IMR-90 (cell line): Measurements from ENCODE around the gene CTNNA2. TPM values are rescaled to one million over a fixed set of nuclear protein-coding genes. Genes with fewer than 3 reads are reported as not detected.

Source experiments
- ATAC-seq: fragments of 200-7000 bp; cut with Tn5 transposase; 2 replicates; pipeline ENCODE4 v1.9.1; 2020; ENCODE audit warnings: low read depth, mild to moderate bottlenecking, moderate library complexity
- BruUV-seq: library from RNA; stranded (reverse); fragments of 400-500 nt; replicated peaks from 2 replicates; lab custom pipeline; 2021; lab: Mats Ljungman, UMichigan
- CTCF ChIA-PET: fragments of 300-600 bp; formaldehyde crosslinking; extraction: SDS; loops from one replicate; lab custom pipeline; 2021; ENCODE audit warnings: antibody characterized with exemption; lab: Yijun Ruan, JAX
- POLR2A ChIA-PET: fragments of 300-600 bp; sonication (Branson Sonifier 250); formaldehyde crosslinking; loops from one replicate; lab custom pipeline; 2022; ENCODE audit warnings: antibody characterized with exemption; ENCODE audit not compliant: unreplicated experiment; lab: Charles Lee
- DNase-seq: peaks from one replicate; pipeline ENCODE4 v3.0.0; 2013
- H2AFZ ChIP-seq: replicated peaks from 2 replicates; pipeline ENCODE3; 2013; ENCODE audit warnings: low read length, mild to moderate bottlenecking; ENCODE audit not compliant: poor library complexity
- H2AK5ac ChIP-seq: 2 replicates; pipeline ENCODE4 v1.6.1; 2013; ENCODE audit warnings: low read depth, low read length, inconsistent platforms
- H2AK9ac ChIP-seq: replicated peaks from 2 replicates; pipeline ENCODE3; 2013; ENCODE audit warnings: mild to moderate bottlenecking, low read depth, low read length, moderate library complexity; ENCODE audit not compliant: poor library complexity
- H2BK120ac ChIP-seq: 2 replicates; pipeline ENCODE4 v1.6.1; 2013; ENCODE audit warnings: low read depth, low read length, inconsistent platforms
- H2BK15ac ChIP-seq: 3 replicates; pipeline ENCODE4 v1.6.1; 2013; ENCODE audit warnings: low read depth, low read length, inconsistent platforms
- H2BK20ac ChIP-seq: 2 replicates; pipeline ENCODE4 v1.6.1; 2013; ENCODE audit warnings: low read depth, mild to moderate bottlenecking, inconsistent platforms, low read length, moderate library complexity
- H2BK5ac ChIP-seq: 2 replicates; pipeline ENCODE4 v1.6.1; 2013; ENCODE audit warnings: mild to moderate bottlenecking, low read depth, low read length, inconsistent platforms; ENCODE audit not compliant: poor library complexity, severe bottlenecking
- H3K14ac ChIP-seq: replicated peaks from 2 replicates; pipeline ENCODE4 v1.6.1; 2013; ENCODE audit warnings: low read depth, low read length, inconsistent platforms
- H3K18ac ChIP-seq: 2 replicates; pipeline ENCODE4 v1.6.1; 2013; ENCODE audit warnings: low read depth, low read length, control low read depth
- H3K23ac ChIP-seq: 2 replicates; pipeline ENCODE4 v1.6.1; 2013; ENCODE audit warnings: low read depth, low read length, inconsistent platforms
- H3K27ac ChIP-seq: 2 replicates; pipeline ENCODE4 v1.5.1; 2013; ENCODE audit warnings: mild to moderate bottlenecking, control low read depth, low read length; ENCODE audit not compliant: insufficient read depth
- H3K27me3 ChIP-seq: 2 replicates; pipeline ENCODE4 v1.6.1; 2013; ENCODE audit warnings: low read length; ENCODE audit not compliant: control insufficient read depth, insufficient read depth
- H3K36me3 ChIP-seq: 2 replicates; pipeline ENCODE4 v1.6.1; 2013; ENCODE audit warnings: low read length, mixed read lengths; ENCODE audit not compliant: control insufficient read depth, insufficient read depth
- H3K4ac ChIP-seq: 2 replicates; pipeline ENCODE4 v1.6.1; 2013; ENCODE audit warnings: low read depth, low read length, inconsistent platforms
- H3K4me1 ChIP-seq: 2 replicates; pipeline ENCODE4 v1.6.1; 2013; ENCODE audit warnings: low read length, mixed read lengths; ENCODE audit not compliant: control insufficient read depth, insufficient read depth
- H3K4me2 ChIP-seq: 2 replicates; pipeline ENCODE4 v1.6.1; 2013; ENCODE audit warnings: low read depth, mild to moderate bottlenecking, control low read depth, low read length, moderate library complexity
- H3K4me3 ChIP-seq: 2 replicates; pipeline ENCODE4 v1.5.1; 2013; ENCODE audit warnings: low read depth, mild to moderate bottlenecking, control low read depth, low read length, moderate library complexity; ENCODE audit not compliant: insufficient read depth
- H3K56ac ChIP-seq: 2 replicates; pipeline ENCODE4 v1.6.1; 2013; ENCODE audit warnings: low read length, inconsistent platforms; ENCODE audit not compliant: insufficient read depth; ENCODE audit errors: extremely low read depth
- H3K79me1 ChIP-seq, 2 experiments: 2 replicates each; pipeline ENCODE4 v1.6.1; 2013; ENCODE audit warnings: low read length in 2 of 2, inconsistent platforms in 1 of 2, low read depth in 1 of 2
- H3K9ac ChIP-seq: 2 replicates; pipeline ENCODE4 v1.6.1; 2013; ENCODE audit warnings: low read depth, low read length, control low read depth
- H3K9me1 ChIP-seq: 2 replicates; pipeline ENCODE4 v1.6.1; 2013; ENCODE audit warnings: low read length, inconsistent platforms; ENCODE audit not compliant: insufficient read depth
- H3K9me3 ChIP-seq: 2 replicates; pipeline ENCODE4 v1.6.1; 2013; ENCODE audit warnings: low read length; ENCODE audit not compliant: control insufficient read depth, insufficient read depth
- H4K20me1 ChIP-seq: 2 replicates; pipeline ENCODE4 v1.6.1; 2013; ENCODE audit warnings: low read length, inconsistent platforms; ENCODE audit not compliant: insufficient read depth
- H4K5ac ChIP-seq: 2 replicates; pipeline ENCODE4 v1.6.1; 2013; ENCODE audit warnings: mild to moderate bottlenecking, low read depth, low read length, control low read depth
- H4K8ac ChIP-seq, 2 experiments: 2 replicates each; pipeline ENCODE4 v1.6.1; 2013; ENCODE audit warnings: low read depth in 2 of 2, low read length in 2 of 2, control low read depth in 1 of 2, inconsistent platforms in 1 of 2
- H4K91ac ChIP-seq: 2 replicates; pipeline ENCODE4 v1.6.1; 2013; ENCODE audit warnings: low read depth, low read length, inconsistent platforms; ENCODE audit not compliant: insufficient read depth
- BHLHE40 ChIP-seq: fragments of 150-350 bp; IDR thresholded peaks from 2 replicates; pipeline ENCODE4 v1.6.1; 2016; ENCODE audit warnings: mild to moderate bottlenecking, low read depth, low read length
- CEBPB ChIP-seq: IDR thresholded peaks from 2 replicates; pipeline ENCODE4 v1.6.1; 2012; ENCODE audit warnings: low read depth, low read length, improper control_type of control experiment
- CHD1 ChIP-seq: IDR thresholded peaks from 2 replicates; pipeline ENCODE4 v1.6.1; 2012; ENCODE audit warnings: low read depth, low read length, improper control_type of control experiment
- CTCF ChIP-seq: conservative IDR thresholded peaks from 2 replicates; pipeline ENCODE4 v1.5.1; 2012; ENCODE audit warnings: mild to moderate bottlenecking, low read depth, low read length, improper control_type of control experiment
- FOS ChIP-seq: fragments of 150-350 bp; IDR thresholded peaks from 2 replicates; pipeline ENCODE4 v1.6.1; 2016; ENCODE audit warnings: low read depth, low read length
- MAFK ChIP-seq: IDR thresholded peaks from 2 replicates; pipeline ENCODE4 v1.6.1; 2012; ENCODE audit warnings: low read depth, low read length, improper control_type of control experiment
- MAZ ChIP-seq: IDR thresholded peaks from 2 replicates; pipeline ENCODE4 v1.6.1; 2012; ENCODE audit warnings: low read depth, mild to moderate bottlenecking, low read length, improper control_type of control experiment, moderate library complexity, borderline replicate concordance
- MXI1 ChIP-seq: IDR thresholded peaks from 2 replicates; pipeline ENCODE4 v1.6.1; 2012; ENCODE audit warnings: low read depth, mild to moderate bottlenecking, low read length, moderate library complexity, borderline replicate concordance
- NFE2L2 ChIP-seq: fragments of 150-350 bp; IDR thresholded peaks from 2 replicates; pipeline ENCODE4 v1.6.1; 2016; ENCODE audit warnings: low read depth, mild to moderate bottlenecking, low read length
- POLR2A ChIP-seq: IDR thresholded peaks from 2 replicates; pipeline ENCODE4 v1.6.1; 2012; ENCODE audit warnings: mild to moderate bottlenecking, low read depth, low read length
- RAD21 ChIP-seq: IDR thresholded peaks from 2 replicates; pipeline ENCODE4 v1.6.1; 2012; ENCODE audit warnings: low read length, improper control_type of control experiment
- RCOR1 ChIP-seq: IDR thresholded peaks from 2 replicates; pipeline ENCODE4 v1.6.1; 2012; ENCODE audit warnings: mild to moderate bottlenecking, low read length, improper control_type of control experiment; ENCODE audit not compliant: insufficient replicate concordance
- RFX5 ChIP-seq: IDR thresholded peaks from 2 replicates; pipeline ENCODE4 v1.8.0; 2012; ENCODE audit warnings: low read depth, mild to moderate bottlenecking, low read length, moderate library complexity
- SMC3 ChIP-seq: fragments of 150-350 bp; IDR thresholded peaks from 2 replicates; pipeline ENCODE4 v1.6.1; 2016; ENCODE audit warnings: low read depth, mild to moderate bottlenecking, antibody characterized with exemption, low read length, moderate library complexity
- WGBS, 2 experiments: methylation state at CpG; one replicate each; pipeline versions ENCODE4 v1.1.5 to v1.1.7; 2013; ENCODE audit warnings: missing lambda C conversion rate in 2 of 2; ENCODE audit not compliant: insufficient read length in 1 of 2; ENCODE audit errors: extremely low coverage in 2 of 2; 5-methylcytosine and 5-hydroxymethylcytosine counted together
- dilution Hi-C: fragments of 300-500 bp; cut with HindIII; formaldehyde crosslinking; loops from one replicate; pipeline ENCODE4 v1.14.3; 2018; ENCODE audit warnings: low sequenced_read_pairs; ENCODE audit not compliant: unreplicated experiment
- in situ Hi-C: fragments of 300-500 bp; cut with MboI; formaldehyde crosslinking; loops from 3 replicates; pipeline ENCODE4 v1.14.3; 2019; ENCODE audit warnings: low sequenced_read_pairs, inconsistent platforms, mixed read lengths
- intact Hi-C: fragments of 100-400 bp; cut with micrococcal nuclease; formaldehyde crosslinking; loops from 2 replicates; pipeline ENCODE4 v1.10.0; 2022
- polyA plus RNA-seq, 3 experiments: library from polyadenylated mRNA; depleted of rRNA; stranded (reverse); fragments of >200 nt; gene quantifications; 2 replicates each; pipeline ENCODE4 v1.2.3, GENCODE V29; 2012; ENCODE audit warnings: low replicate concordance in 1 of 3
- total RNA-seq: library from RNA; depleted of rRNA; stranded (reverse); fragments of >200 nt; gene quantifications from 2 replicates; pipeline ENCODE4 v1.2.3, GENCODE V29; 2012
- TF ChIP-seq, protein P1 (sequence below): fragments of 150-350 bp; IDR thresholded peaks from 2 replicates; pipeline ENCODE4 v1.6.1; 2016; ENCODE audit warnings: low read depth, mild to moderate bottlenecking, low read length, moderate library complexity, borderline replicate concordance
- TF ChIP-seq, protein P2 (sequence below): fragments of 150-350 bp; IDR thresholded peaks from 2 replicates; pipeline ENCODE4 v1.6.1; 2017; ENCODE audit warnings: mild to moderate bottlenecking, antibody characterized with exemption, low read length, low read depth

Gene CTNNA2
- total and polyA plus RNA-seq, 2 of the 4 experiments (the other 2 are of a cell fraction) = not detected

GRCh38 chr2:80058562-80058961, 545.7 kb downstream of the CTNNA2 start:
- 0 out of 2 replicates have a peak, but pooled peaks cover 3% of the 10 kb centered on the region for H3K9me1 ChIP-seq
- no peak overlapping the region for H3K23ac ChIP-seq
- no peak overlapping the region for H2BK15ac ChIP-seq
- H3K14ac ChIP-seq = no peak overlapping the region
- H4K91ac ChIP-seq = no peak overlapping the region
- CTCF ChIA-PET = interaction anchor here (0.9 to 1.9 kb wide), 3 partner anchors 13 to 180 kb away, joined by 3 to 5 read pairs (median 5); no protein-coding TSS in a partner anchor
- H3K79me1 ChIP-seq = no peaks in the 10 kb centered on the region
- 87% methylated on average over 3 of the region's 4 CpGs; no CpG with 5 or more reads in 1 of the 2 experiments for WGBS, 2 experiments
- H4K5ac ChIP-seq = no peak overlapping the region
- ATAC-seq (no peak), DNase-seq (no peak)
- no peak overlapping the region for H2BK20ac ChIP-seq
- in situ Hi-C loops (loop anchor here (25.0 kb wide), 1 partner anchor 454 kb away; no protein-coding TSS in a partner anchor), intact Hi-C loops (no loop called here), dilution Hi-C loops (no loop called here)
- no peak overlapping the region for H2AFZ ChIP-seq
- no peak overlapping the region for H2BK5ac ChIP-seq
- BruUV-seq = no TSS peak
- H4K20me1 ChIP-seq = no peaks in the 10 kb centered on the region
- no peak overlapping the region for H4K8ac ChIP-seq
- no peak overlapping the region for H2AK9ac ChIP-seq
- POLR2A ChIA-PET = no interaction called here
- H3K4me2 ChIP-seq = no peak overlapping the region
- H3K4me1 ChIP-seq = peaks cover 5% of the 10 kb centered on the region
- H2BK120ac ChIP-seq = no peak overlapping the region
- TF ChIP-seq MXI1 (no peak), SMC3 (no peak), POLR2A (no peak), CEBPB (no peak), RCOR1 (no peak), RFX5 (no peak), FOS (no peak), MAZ (no peak), CHD1 (no peak), CTCF (no peak), BHLHE40 (no peak), RAD21 (no peak), NFE2L2 (no peak), MAFK (no peak)
- TF ChIP-seq, protein P1, sequence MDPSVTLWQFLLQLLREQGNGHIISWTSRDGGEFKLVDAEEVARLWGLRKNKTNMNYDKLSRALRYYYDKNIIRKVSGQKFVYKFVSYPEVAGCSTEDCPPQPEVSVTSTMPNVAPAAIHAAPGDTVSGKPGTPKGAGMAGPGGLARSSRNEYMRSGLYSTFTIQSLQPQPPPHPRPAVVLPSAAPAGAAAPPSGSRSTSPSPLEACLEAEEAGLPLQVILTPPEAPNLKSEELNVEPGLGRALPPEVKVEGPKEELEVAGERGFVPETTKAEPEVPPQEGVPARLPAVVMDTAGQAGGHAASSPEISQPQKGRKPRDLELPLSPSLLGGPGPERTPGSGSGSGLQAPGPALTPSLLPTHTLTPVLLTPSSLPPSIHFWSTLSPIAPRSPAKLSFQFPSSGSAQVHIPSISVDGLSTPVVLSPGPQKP = no peak
- TF ChIP-seq, protein P2, sequence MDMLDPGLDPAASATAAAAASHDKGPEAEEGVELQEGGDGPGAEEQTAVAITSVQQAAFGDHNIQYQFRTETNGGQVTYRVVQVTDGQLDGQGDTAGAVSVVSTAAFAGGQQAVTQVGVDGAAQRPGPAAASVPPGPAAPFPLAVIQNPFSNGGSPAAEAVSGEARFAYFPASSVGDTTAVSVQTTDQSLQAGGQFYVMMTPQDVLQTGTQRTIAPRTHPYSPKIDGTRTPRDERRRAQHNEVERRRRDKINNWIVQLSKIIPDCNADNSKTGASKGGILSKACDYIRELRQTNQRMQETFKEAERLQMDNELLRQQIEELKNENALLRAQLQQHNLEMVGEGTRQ = no peak
- no peak overlapping the region for H3K4me3 ChIP-seq
- H3K4ac ChIP-seq = no peak overlapping the region
- no peaks in the 10 kb centered on the region for H3K27me3 ChIP-seq
- no peaks in the 10 kb centered on the region for H3K9me3 ChIP-seq
- no peaks in the 10 kb centered on the region for H3K36me3 ChIP-seq
- no peak overlapping the region for H3K18ac ChIP-seq
- no peak overlapping the region for H3K9ac ChIP-seq
- no peak overlapping the region for H3K27ac ChIP-seq
- H2AK5ac ChIP-seq = no peak overlapping the region
- H3K56ac ChIP-seq = no peak overlapping the region
